Tibial artery (tissue), 4 donors: Measurements from ENCODE around the gene GPC2.
A peak's percentile ranks its signal among the peaks of the same experiment; 100 is the strongest.

Experiments
- DNase-seq, 2 donors: peaks; one replicate each; pipeline ENCODE4 v3.0.0-alpha.2; 2019
- H3K27ac ChIP-seq, 2 donors: fragments of 200-600 bp; sonication (generic) in 1 of 2; 1 replicate in 1 of 2; 2 replicates in 1 of 2; pipeline ENCODE4 v1.5.1; 2018 to 2019; ENCODE audit warnings: mild to moderate bottlenecking in 1 of 2
- H3K27me3 ChIP-seq, 2 donors: fragments of 200-600 bp; sonication (generic) in 1 of 2; one replicate each; pipeline versions ENCODE4 v1.5.1 to v1.6.0; 2016 to 2019
- H3K36me3 ChIP-seq, 3 donors: fragments of 200-600 bp; sonication (generic) in 2 of 3; one replicate each; pipeline ENCODE4 v1.5.1; 2016 to 2019; ENCODE audit warnings: mild to moderate bottlenecking in 2 of 3
- H3K4me1 ChIP-seq, 4 donors: fragments of 200-600 bp; sonication (generic) in 2 of 4; 1 replicate in 3 of 4; 2 replicates in 1 of 4; pipeline ENCODE4 v1.5.1; 2016 to 2019
- H3K4me3 ChIP-seq, 2 donors: fragments of 200-600 bp; sonication (generic) in 1 of 2; 1 replicate in 1 of 2; 2 replicates in 1 of 2; pipeline ENCODE4 v1.5.1; 2018 to 2019; ENCODE audit warnings: mild to moderate bottlenecking in 2 of 2
- H3K9me3 ChIP-seq, 3 donors: fragments of 200-600 bp; sonication (generic) in 1 of 3; one replicate each; pipeline ENCODE4 v1.5.1; 2016 to 2019
- intact Hi-C: fragments of 100-400 bp; cut with DNase I; formaldehyde crosslinking; loops from one replicate; pipeline ENCODE4 v1.15.0; 2023; ENCODE audit warnings: low total_unique reads
- TF ChIP-seq, protein P1 (sequence below), 2 experiments: fragments of 200-600 bp in 1 of 2; fragments of 450-650 bp in 1 of 2; IDR thresholded peaks; one replicate each; pipeline ENCODE4 v1.5.1; 2017 to 2019; ENCODE audit warnings: antibody characterized with exemption in 2 of 2, mild to moderate bottlenecking in 1 of 2, moderate library complexity in 1 of 2

Gene GPC2

DNA sequence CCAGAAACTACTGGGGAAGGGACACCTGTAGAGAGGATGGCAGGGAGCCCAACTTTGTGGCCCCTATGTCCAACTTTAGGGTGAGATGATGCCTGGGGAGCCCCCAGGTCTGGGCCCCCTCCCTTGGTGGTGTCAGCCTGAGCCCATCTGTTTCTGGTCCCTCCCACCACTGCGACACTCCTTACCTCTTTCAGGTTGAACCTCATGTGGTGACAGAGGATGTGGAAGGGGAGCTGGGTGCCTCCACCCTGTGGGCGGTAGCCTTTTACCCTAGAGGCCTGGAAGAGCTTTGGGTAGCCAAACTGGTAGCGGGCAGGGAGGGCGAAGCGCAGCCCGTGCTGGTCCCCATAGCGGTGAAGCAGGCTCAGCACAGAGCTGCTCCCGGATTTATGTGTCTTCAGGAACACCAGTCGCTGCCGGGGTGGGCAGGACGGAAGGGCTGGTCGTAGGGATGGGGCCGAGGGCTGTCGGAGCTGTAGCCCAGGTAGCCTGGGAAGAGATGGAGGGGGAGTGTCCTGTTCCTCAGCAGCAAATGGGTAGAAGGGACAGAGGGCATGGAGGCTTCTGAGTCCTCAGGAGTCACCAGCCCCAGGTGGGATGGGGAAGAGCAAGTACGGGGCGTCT lies 10.8 kb downstream of the GPC2 start:
- Histone ChIP-seq H3K4me1 (peaks cover 0 to 29% (median 16%) of the 10 kb centered on the region in 4 donors), H3K36me3 (no peaks in the 10 kb centered on the region), H3K27ac (no peak overlapping the region), H3K4me3 (no peak overlapping the region), H3K27me3 (peaks cover 0 to 9% of the 10 kb centered on the region in 2 donors), H3K9me3 (no peaks in the 10 kb centered on the region)
- TF ChIP-seq, protein P1, sequence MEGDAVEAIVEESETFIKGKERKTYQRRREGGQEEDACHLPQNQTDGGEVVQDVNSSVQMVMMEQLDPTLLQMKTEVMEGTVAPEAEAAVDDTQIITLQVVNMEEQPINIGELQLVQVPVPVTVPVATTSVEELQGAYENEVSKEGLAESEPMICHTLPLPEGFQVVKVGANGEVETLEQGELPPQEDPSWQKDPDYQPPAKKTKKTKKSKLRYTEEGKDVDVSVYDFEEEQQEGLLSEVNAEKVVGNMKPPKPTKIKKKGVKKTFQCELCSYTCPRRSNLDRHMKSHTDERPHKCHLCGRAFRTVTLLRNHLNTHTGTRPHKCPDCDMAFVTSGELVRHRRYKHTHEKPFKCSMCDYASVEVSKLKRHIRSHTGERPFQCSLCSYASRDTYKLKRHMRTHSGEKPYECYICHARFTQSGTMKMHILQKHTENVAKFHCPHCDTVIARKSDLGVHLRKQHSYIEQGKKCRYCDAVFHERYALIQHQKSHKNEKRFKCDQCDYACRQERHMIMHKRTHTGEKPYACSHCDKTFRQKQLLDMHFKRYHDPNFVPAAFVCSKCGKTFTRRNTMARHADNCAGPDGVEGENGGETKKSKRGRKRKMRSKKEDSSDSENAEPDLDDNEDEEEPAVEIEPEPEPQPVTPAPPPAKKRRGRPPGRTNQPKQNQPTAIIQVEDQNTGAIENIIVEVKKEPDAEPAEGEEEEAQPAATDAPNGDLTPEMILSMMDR (IDR thresholded peaks at IDR 0.05), result no peak
- intact Hi-C loops, result no loop called here
- DNase-seq, result no peak

DNA sequence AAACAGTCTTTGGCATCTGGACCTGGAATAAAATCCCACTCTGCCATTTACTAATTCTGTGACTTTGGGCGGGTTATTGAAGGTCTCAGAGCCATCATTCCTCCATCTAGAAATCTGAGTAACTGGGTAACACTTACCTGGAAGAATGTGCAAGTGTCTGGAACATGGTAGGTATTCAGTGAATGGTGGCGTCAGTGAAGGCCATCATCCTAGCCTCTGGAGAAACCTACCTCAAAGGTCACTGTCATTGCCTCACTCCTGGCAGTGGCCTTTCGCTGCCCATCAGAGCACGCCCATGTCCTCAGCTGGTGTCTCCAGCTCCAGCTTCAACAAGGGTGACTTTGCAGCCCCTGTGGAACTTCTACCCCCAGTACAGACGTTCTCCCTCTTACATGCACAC lies 13.3 kb downstream of the GPC2 start:
- Histone ChIP-seq H3K4me3 (no peak overlapping the region), H3K9me3 (no peaks in the 10 kb centered on the region), H3K4me1 (peaks cover 0 to 23% (median 12%) of the 10 kb centered on the region in 4 donors), H3K27me3 (peaks cover 0 to 4% of the 10 kb centered on the region in 2 donors), H3K36me3 (no peaks in the 10 kb centered on the region), H3K27ac (no peak overlapping the region)
- TF ChIP-seq, protein P1 (IDR thresholded peaks at IDR 0.05), result no peak
- intact Hi-C loops, result no loop called here
- DNase-seq, result no peak

DNA sequence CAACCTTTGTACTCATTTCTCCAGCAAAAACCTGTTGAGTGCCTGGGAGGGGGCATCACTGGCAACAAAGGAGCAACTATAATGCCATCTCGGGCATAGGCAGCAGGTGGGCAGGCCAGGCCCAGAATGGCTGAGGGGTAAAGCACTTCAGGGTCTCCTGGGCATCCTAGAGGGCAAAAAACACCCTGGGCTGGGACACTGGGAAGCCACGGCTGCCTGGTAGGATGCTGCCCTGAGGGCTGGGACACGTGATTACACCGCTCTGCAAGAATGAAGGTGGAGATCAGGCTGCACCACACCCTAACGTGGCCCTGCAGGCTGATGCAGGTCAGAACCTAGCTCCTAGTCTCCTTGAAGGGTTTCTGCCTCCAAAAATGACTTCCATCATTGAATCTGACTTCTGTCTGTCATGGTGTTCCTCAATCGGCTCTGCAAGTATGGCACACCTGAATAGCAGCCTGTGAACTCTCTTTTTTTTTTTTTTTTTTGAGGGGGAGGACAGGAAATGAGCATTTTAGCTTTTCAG lies 14.1 kb downstream of the GPC2 start:
- Histone ChIP-seq H3K27me3 (peaks cover 0 to 4% of the 10 kb centered on the region in 2 donors), H3K36me3 (no peaks in the 10 kb centered on the region), H3K4me1 (peaks cover 0 to 21% (median 11%) of the 10 kb centered on the region in 4 donors), H3K9me3 (no peaks in the 10 kb centered on the region), H3K4me3 (no peak overlapping the region), H3K27ac (no peak overlapping the region)
- no peak for DNase-seq
- TF ChIP-seq, protein P1 (IDR thresholded peaks at IDR 0.05), result no peak
- intact Hi-C loops, result no loop called here

DNA sequence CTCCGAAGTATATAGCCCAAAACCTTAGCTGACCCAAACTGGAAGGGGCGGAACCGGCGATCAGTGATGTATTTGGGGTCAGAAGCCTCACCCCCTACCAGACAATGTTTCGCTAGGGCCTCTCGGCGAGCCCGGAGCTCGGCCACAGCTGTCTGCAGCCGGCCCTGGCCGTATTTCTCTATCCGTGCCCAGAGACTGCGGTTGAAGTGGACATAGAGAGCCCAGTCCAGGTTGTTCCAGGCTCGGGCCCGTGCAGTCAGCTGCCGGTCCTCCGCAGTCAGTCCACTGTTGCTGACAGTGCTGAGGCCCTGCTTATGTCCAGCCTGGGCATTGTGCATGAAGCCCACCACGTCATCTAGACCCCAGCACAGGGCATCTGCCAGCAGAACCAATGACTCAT lies 17.1 kb downstream of the GPC2 start:
- H3K4me3 ChIP-seq, result no peak overlapping the region
- H3K27ac ChIP-seq, result no peak overlapping the region
- intact Hi-C loops, result no loop called here
- peaks cover 2 to 18% (median 15%) of the 10 kb centered on the region in 3 donors for H3K36me3 ChIP-seq
- TF ChIP-seq, protein P1 (IDR thresholded peaks at IDR 0.05), result no peak
- H3K4me1 ChIP-seq, result peaks cover 0 to 22% (median 18%) of the 10 kb centered on the region in 4 donors
- no peak for DNase-seq
- H3K9me3 ChIP-seq, result no peaks in the 10 kb centered on the region
- H3K27me3 ChIP-seq, result no peaks in the 10 kb centered on the region

DNA sequence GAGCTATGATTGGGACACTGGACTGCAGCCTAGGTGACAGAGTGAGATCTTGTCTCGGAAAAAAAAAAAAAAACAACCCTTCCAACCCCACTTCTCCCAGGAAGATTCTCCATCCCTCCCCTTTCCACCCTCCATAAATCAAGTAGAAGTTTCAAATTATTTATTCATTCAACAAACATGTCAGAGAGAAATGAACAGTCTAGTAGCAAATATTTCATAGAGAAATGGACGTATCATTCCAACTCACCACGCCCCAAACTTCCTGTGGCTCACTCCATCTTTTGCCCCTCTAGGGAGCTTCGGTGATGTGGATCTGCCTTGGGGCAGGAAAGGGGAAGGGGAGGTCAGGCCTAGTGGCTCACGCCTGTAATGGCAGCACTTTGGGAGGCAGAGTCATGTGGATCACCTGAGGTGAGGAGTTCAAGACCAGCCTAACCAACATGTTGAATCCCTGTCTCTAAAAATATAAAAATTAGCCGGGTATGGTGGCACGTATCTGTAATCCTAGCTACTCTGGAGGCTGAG lies 18.0 kb downstream of the GPC2 start:
- Histone ChIP-seq H3K9me3 (no peaks in the 10 kb centered on the region), H3K36me3 (peaks cover 11 to 27% (median 21%) of the 10 kb centered on the region in 3 donors), H3K27ac (peak overlapping the region; percentile 71 to 80), H3K27me3 (no peaks in the 10 kb centered on the region), H3K4me3 (peak overlapping the region; percentile 74 to 87), H3K4me1 (peaks cover 0 to 24% (median 18%) of the 10 kb centered on the region in 4 donors)
- no peak for DNase-seq
- intact Hi-C loops, result no loop called here
- TF ChIP-seq, protein P1 (IDR thresholded peaks at IDR 0.05), result no peak
